Kasumi-1 (cell line): ENCODE measurements around the gene IMP3.

Source experiments
- DNase-seq, 2 experiments: peaks; one replicate each; lab custom pipeline; 2025; lab: John Stamatoyannopoulos, UW

The IMP3 gene

GRCh38 chr15:75672646-75673425 is 32.8 kb upstream of the IMP3 start:
- DNase-seq = no peak

GRCh38 chr15:75671730-75672602 is 31.9 kb upstream of the IMP3 start:
- no peak for DNase-seq

GRCh38 chr15:75669879-75670212 is 29.8 kb upstream of the IMP3 start:
- DNase-seq = no peak

- DNase-seq = no peak
These were observed 29.3 kb upstream of the IMP3 start for GRCh38 chr15:75669191-75669878.

- no peak for DNase-seq
These were observed 26.9 kb upstream of the IMP3 start for GRCh38 chr15:75666823-75667501.

GRCh38 chr15:75663931-75664421 is 24.0 kb upstream of the IMP3 start:
- DNase-seq = no peak

- no peak for DNase-seq
These were observed 22.9 kb upstream of the IMP3 start for GRCh38 chr15:75662823-75663519.

- no peak for DNase-seq
These were observed 21.7 kb upstream of the IMP3 start for GRCh38 chr15:75661756-75662140.

- DNase-seq = no peak
These were observed 21.2 kb upstream of the IMP3 start for GRCh38 chr15:75661100-75661755.

- no peak for DNase-seq
These were observed 20.1 kb upstream of the IMP3 start for GRCh38 chr15:75659928-75660645.

GRCh38 chr15:75659141-75659771 is 19.2 kb upstream of the IMP3 start:
- no peak for DNase-seq

- no peak for DNase-seq
These were observed 16.8 kb upstream of the IMP3 start for GRCh38 chr15:75656813-75657212.

GRCh38 chr15:75656331-75656730 is 16.3 kb upstream of the IMP3 start:
- DNase-seq = no peak

GRCh38 chr15:75655931-75656330 is 15.9 kb upstream of the IMP3 start:
- no peak for DNase-seq

- no peak for DNase-seq
These were observed 14.3 kb upstream of the IMP3 start for GRCh38 chr15:75654201-75654907.

GRCh38 chr15:75653347-75653913 is 13.4 kb upstream of the IMP3 start:
- DNase-seq = no peak

GRCh38 chr15:75651810-75652543 is 12.0 kb upstream of the IMP3 start:
- DNase-seq = peak in 1 of 2 experiments; percentile 7
